Measurements from ENCODE around the gene MOB1A.

GRCh38 chr2:74155830-74156229, 22.8 kb downstream of the MOB1A start:
- no peak for TF ChIP-seq NRF1 (conservative IDR thresholded peaks at IDR 0.05; ENCODE audit: low read depth, low read length)
- TF ChIP-seq NFYB (IDR thresholded peaks at IDR 0.05; ENCODE audit: insufficient read depth, low read depth, low read length): no peak
- TF ChIP-seq ZNF24 (IDR thresholded peaks at IDR 0.05): no peak
- no peak for TF ChIP-seq GABPA (IDR thresholded peaks at IDR 0.05; ENCODE audit: low read depth)
- no peak for TF ChIP-seq REST (IDR thresholded peaks at IDR 0.05; ENCODE audit: low read depth, low read length)
- no peak for TF ChIP-seq GATAD2B (conservative IDR thresholded peaks at IDR 0.05; ENCODE audit: low read depth)
- no peak for TF ChIP-seq HDAC2 (IDR thresholded peaks at IDR 0.05)
- no peak for TF ChIP-seq CTCF (IDR thresholded peaks at IDR 0.05 in 2 of 3, conservative IDR thresholded peaks at IDR 0.05 in 1 of 3; ENCODE audit: control insufficient read depth in 2 of 3, extremely low read depth in 1 of 3, insufficient read depth in 1 of 3, low read depth in 3 of 3, low read length in 3 of 3)

Measured in GM12878 (cell line).